HG02642 (cell line): ENCODE measurements around the gene CCDC127.
"Not testable (repeated sequence)": the region's sequence is repeated elsewhere in the genome, so short reads cannot be mapped to it uniquely, and the experiment has no call there.

Experiments used
- ATAC-seq: cut with Tn5 transposase; IDR thresholded peaks from one replicate; pipeline ENCODE4 v1.9.1; 2021; ENCODE audit warnings: mild to moderate bottlenecking; ENCODE audit not compliant: unreplicated experiment, poor library complexity

CCDC127 gene

DNA sequence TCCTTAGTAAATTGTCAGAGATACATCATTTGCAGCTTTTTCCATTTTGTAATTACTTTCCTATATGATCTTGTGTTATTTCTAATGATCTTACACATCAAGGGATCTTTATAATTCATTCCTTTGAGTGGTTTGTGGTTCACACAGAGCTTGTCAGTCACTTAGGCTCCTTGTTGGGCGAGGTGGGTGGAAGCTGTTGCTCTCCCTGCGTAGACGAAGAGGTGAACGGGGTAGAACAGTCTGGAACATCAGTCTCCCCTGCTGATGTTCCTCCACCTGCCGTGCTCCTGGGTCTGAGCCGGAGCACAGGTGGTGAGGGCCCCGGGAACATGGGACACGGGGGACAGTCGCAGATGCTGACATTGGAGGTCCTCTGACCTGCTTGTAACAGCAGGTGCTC, 17.6 kb upstream of the CCDC127 start:
- not testable (repeated sequence) for ATAC-seq

DNA sequence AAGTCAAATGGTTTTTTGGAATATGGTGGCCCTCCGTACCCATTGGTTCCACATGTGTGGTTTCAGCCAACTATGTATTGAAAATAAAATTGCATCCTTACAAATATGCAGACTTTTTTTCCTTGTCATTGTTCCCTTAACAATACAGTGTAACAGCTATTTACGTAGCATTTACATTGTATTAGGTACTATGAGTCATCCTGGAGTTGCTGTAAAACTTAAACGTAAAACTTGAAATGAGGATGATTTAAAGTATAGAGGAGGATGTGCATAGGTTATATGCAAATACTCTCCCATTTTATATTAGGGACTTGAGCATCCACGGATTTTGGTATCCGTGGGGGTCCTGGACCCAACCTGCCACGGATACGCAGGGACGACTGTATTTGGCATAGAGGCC, 16.5 kb upstream of the CCDC127 start:
- no peak for ATAC-seq

DNA sequence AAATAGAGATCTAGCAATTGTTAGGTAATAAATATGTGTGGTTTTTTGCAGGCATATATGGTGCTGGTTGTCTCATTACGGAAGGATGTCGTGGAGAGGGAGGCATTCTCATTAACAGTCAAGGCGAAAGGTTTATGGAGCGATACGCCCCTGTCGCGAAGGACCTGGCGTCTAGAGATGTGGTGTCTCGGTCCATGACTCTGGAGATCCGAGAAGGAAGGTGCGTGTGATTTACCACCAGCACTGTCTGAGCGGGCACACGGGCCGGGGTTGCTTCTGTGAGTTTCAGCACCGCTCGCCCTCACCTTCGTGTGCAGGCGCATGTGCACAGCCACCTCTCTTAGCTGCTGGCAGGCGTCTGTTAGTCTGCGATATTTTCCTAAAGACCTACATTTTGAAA, 15.5 kb upstream of the CCDC127 start:
- not testable (repeated sequence) for ATAC-seq

DNA sequence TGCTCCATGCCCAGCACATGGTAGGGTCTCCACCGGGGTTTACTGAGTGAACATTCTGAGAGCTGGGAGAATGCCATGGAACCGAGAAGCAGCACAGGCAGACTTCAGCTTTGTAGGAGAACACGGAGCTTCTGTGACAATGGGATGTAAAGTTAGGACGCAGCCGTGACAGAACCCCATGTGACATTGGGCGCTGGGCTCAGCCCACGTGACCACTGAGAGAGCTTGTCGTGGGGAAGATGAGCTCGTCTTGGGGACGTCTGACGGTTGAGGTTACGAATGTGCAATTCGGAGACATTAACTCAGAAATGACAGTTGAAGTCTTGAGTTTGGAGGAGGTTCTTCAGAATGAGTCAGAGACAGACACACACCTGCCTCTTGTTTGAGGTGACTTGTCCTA, 13.7 kb upstream of the CCDC127 start:
- no peak for ATAC-seq

DNA sequence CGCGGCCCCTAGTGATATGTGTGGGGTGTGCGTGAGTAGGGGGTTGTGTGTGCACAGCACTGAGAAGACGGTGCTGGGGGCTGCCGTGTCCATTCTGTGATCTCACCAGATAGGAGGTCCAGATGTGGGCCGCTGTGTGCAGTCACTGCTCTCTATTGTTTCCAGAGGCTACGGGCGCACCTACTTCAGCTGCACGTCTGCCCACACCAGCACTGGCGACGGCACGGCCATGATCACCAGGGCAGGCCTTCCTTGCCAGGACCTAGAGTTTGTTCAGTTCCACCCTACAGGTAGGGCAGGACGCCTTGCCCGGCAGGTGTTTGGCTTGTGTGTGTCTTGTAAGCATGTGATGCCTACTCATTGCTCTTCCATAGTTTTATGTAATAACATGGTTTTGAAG, 12.8 kb upstream of the CCDC127 start:
- ATAC-seq: no peak

DNA sequence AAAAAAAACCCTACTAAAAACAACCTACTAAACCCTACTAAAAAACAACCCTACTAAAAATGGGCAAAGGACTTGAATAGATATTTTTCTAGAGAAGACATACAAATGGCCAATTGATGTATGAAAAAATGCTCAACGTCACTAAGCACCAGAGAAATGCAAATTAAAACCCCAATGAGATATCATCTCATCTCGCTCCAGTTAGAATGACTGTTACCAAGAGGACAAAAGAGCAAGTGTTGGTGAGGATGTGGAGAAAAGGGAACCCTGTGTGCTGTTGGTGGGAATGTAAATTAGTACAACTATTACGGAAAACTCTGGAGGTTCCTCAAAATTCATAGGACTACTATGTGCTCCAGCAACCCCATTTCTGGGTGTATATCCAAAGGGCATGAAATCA, 10.9 kb upstream of the CCDC127 start:
- ATAC-seq: no peak

DNA sequence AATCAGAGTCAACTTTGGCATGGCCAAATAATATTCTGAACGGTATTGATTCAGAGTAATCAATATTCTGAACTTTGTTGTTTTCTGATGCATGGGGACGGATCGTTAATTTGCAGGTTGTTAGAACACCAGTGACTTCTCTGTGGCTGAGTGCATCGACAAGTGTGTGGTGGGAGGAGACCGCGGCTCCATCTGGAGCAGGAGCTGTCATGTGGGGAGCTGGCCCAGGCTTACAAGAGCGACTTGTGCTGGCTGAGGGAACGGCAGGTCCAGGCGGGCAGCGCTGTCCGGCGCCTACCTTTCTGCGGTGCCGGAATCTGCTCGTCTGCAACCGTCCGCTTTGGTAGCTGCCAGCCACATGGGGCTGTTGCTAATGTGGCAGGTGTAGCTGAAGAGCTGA, 9.4 kb upstream of the CCDC127 start:
- not testable (repeated sequence) for ATAC-seq

DNA sequence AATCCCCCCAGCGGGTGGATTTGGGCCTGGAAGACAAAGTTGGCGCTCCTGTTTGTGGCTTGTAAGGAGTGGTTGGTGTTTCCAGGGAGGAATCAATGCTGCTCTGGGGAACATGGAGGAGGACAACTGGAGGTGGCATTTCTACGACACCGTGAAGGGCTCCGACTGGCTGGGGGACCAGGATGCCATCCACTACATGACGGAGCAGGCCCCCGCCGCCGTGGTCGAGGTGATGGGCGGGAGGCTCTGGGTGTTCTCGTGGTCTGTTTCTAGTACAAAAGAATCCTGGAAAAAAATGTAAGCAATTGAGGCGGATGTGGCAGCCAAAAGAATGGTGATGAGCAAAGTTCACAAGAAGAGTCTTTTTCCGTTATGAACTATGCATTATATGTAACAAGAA, 7.4 kb upstream of the CCDC127 start:
- ATAC-seq: no peak

DNA sequence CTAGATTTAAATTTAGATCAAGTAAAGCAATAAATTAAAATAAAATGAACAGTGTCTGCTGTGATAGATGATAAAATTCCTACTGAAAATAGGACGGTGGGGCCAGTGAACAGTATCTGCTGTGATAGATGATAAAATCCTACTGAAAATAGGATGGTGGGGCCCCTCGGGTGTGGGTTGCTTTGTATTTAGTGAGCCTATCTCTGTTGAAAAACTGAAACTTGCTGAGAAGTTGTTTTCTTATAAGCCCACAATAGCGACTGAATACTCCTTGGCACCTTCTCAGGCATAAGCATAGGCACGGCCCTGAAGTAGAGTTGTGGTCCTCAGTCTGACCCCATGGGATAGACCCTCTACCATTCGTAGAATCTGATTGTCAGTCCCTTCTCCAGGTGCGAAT, 5.8 kb upstream of the CCDC127 start:
- ATAC-seq: no peak

DNA sequence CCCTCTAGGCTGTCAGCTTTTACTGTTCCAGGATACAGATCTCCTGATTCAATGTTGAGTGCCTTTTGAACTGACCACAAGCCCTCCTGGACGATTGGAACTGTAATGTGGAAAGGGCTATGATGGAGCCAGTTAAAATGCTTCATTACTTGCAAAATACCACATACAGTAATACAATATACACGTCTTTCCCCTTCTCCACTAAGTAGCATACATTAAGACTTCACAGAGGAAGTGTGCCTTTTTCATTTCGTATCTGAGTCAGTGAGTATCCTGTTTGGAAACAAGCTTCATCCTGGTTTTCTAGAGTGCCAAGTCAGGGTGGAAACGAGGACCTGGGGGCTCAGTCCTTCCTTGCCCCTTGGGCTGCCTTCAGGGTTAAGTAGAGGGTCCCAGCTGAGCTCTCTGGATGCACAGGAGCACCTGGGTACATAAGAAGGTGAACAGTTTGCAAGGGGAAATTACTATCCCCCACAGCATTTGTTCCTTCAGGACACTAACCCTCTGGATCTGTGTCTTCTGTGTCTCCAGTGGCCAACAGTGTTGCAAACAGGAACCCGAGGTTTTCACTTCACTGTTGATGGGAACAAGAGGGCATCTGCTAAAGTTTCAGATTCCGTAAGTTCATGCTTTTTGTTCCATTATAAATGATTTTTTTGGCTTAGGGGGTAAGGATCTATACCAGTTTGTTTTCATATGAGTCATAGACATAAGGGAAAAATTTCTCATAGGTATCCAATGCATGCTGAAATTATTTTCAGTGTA, 5.2 kb upstream of the CCDC127 start:
- ATAC-seq: not testable (repeated sequence)

DNA sequence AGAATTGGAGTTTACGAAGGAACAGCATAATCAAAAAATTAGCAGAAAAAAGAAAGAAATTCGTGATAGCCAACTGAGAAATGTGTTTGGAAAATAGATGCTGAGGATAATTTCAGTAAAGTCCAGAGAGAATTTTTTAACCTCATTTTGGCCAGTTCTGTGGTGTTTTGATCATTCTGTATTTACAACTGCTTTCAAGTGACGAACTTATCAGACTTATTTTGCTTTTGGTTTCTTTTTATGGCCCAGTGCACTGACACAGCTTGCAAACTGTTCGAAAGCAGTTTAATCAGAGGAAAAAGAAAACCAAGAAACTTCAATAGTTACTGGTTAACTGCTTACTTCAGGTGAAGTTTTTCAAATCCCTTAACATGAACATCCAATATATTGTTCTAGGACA, 2.0 kb upstream of the CCDC127 start:
- ATAC-seq: no peak

DNA sequence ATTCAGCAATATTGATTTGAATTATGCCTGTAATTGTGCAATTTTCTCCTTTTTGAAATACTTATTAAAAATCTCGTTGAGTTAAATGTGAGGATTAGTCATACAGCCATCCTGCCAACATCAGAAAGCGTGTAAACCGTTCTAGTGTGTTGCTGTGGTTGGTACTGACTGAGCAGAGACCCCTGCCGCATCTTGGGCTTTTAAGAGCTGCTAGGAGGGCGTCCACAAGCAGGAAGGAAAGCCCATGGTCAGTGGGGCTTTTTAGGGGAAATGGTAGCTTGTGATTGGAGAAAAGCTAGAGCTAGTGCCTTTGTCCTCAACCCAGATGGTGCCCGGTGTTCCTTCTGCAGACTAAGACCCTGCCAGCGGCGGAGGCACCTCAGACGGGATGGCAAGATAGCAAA, 1.5 kb upstream of the CCDC127 start:
- ATAC-seq: no peak

DNA sequence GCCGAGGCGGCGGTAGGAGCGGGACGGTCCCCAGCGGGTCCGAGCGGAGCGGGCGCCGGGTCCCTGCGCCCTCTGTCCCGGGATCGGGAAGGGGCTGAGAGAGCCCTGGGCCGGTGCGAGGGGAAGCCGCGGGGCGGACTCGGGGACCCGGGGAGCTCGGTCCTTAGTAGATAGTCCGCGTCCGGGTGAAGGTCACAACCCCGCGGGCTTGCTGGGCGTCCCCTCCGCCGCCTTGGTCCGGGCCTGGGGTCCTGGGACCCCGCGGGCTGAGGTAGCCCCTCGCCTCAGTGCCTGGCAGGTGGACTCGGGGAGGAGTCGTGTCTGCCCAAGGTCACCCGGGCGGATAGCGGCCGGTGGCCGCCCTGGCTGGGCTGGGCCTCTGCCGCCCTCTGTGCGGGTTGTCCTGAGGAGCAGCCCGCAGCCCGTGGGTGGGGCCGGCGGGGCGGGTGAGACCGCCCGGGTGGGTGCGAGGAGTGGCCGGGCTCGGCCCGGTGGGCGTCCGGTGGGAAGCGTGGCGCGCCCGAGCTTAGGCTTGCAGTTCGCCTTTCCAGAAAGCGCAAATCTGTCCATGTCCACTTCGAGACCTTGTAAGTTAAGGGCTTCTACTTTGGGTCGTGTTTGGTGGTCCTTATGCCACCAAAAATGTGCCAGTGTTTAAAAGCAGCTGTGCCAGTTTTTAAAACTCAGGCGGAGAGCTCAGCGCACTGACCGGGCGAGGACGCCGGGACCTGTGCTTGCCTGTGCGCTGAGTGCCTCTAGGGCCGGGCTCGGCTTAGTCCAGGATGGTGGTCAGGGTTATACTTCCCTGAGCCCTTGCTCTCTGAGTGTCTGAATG, 721 bp upstream of the CCDC127 start:
- peak; percentile 31 for ATAC-seq

DNA sequence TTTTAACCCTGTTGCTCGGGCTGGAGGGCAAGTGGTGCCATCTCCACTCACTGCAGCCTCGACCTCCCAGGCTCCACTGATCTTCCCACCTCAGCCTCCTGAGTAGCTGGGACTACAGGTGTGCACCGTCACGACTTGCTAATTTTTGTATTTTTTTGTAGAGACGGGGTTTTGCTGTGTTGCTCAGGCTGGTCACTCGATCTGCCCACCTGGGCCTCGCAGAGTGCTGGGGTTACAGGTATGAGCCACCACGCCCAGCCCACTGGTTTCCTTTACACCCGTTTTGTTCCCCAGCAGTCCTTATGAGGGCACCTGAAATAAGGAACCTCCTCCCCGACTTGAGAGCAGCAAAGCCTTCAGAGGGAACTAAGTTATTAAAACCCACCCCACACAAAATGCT, 1.9 kb downstream of the CCDC127 start:
- ATAC-seq: not testable (repeated sequence)

DNA sequence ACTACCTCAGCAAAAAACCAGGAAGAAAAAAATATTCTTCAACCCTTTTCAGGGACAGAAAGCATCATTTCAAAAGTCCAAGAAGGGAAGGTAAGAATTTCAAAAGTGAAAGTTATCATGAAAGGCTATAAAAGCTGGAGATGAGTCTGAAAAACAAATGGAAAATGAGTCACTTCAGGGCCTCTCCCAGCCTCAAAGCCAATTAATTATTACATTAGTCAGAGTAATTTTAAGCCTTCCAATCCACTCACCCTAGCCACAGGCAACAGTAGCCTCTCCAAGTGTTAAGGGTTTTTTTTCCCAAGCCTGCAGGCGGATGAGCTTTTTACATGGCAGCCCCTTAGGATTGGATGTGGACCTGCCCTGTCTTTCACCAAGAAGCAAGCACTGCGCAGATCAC, 2.7 kb downstream of the CCDC127 start:
- ATAC-seq: not testable (repeated sequence)

DNA sequence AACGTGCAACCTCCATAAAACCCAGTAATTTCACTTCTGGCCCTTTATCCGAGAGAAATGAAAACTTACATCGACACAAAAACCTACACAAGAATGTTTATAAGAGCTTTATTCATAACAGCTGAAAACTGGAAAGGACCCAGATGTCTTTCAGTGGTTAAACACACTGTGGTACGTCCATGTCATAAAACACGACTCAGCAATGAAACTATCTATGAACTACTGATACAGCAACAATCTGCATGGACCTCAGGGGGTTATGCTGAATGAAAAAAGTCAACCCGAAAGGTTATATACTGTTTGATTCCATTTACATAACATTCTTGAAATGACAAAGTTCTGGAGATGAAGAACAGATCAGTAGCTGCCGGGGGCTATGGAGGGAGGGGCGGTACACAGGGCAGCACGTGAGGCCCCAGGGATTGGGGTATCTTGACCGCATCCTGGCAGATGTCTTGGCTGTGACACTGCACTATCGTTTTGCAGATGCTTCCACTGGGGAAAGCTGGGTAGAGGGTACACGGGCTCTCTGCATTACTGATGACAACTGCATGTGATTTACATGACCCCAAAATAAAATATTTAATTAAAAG, 4.1 kb downstream of the CCDC127 start:
- no peak for ATAC-seq

DNA sequence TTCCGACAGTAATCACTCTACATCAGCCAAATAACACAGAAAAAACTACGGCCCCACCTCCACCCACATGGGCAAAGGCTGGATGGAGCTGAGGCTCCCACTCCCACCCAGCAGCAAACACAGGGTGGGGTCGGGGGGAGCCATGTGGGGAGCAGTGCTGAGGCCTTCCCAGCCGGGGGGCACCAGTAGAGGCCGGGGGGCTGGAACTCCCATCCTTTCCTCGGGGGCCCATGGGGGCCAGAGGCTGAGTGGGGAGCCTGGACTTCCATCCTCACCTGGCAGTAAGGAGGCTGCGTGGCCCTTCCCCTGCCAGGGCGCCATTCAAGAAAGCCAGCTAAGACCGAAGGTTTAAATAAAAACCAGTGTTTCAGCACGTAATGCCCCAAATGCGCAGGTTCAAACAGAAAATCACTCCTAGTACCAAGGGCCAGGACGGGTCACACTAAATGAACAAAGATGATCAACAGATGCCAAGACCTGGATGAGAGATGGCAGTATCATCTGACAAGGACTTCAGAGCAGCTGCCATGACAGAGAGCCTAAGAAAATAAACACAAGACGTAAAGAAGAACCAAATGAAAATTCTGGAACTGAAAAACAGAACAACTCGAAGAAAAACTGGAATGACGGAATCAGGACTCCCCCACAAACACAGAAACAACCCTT, 9.4 kb downstream of the CCDC127 start:
- no peak for ATAC-seq

DNA sequence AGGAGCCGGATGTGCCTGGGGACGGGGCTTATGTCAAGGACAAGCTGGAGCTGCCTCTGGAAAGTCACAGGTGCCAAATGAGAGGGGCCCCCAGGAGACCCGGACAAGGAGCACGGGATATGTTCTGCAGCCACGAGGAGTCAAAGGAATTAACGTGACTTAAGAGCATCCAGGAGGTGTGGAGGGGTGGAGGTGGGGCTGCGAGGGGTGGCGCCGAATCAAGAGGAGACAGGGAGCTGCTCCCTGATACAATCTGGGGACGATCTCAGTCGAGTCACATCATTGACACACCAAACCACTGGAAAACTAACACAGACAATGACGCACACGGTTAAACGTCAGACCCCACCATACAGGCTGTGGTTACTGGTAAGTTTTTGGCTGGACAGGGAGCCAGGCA, 10.4 kb downstream of the CCDC127 start:
- no peak for ATAC-seq

DNA sequence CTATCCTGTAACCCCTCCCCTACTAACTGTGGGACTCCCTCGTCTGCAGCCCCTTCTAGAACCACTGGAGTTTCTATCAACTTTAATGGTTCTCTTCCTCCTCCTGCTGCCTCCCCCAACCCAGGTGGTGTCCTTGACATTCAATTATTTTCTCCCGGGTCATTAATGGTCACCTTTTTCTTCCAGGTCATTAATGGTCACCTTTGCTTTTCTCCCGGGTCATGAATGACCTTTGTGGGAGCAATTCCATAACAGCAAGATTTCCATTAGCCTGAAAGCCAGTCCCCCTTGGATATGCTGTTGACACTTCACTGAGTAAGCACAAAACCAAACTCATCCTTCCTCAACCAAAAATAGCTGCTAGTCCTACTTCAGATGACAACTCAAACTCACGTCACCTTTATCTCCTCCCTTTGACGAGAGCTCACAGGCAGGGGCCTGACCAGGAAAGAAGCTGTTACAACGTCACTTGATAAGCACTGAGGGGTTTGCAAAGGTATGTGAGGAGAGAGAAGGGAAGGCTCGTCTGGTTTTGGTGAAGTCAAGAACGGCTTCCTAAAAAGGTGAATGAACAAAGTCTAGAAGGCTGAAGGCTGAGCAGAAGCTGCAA, 10.9 kb downstream of the CCDC127 start:
- no peak for ATAC-seq

DNA sequence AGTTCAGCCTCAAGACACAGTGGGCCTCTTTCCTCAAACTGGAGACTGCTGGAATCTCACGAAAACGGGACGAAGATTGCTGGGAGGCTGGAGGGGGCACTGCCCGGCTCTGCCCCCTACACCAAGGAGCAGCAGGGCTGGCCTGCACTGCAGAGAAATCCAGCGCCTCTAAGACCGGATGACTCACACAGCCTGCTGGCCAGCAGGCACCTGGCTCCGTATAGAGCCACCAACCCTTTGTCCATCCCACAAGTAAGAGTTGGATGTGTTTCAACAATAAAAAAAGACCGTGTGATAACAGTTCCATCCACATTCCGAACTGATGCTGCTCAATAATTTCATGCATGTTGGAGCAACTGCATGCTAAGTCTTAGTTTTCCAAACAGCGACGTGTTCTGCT, 11.5 kb downstream of the CCDC127 start:
- no peak for ATAC-seq
